ENCODE measurements around the gene LMO3. TPM values are rescaled to one million over a fixed set of nuclear protein-coding genes. Genes with fewer than 3 reads are reported as not detected.

LMO3 gene
- total RNA-seq, 1 experiment from 2014 or later, result 0.34 TPM

DNA sequence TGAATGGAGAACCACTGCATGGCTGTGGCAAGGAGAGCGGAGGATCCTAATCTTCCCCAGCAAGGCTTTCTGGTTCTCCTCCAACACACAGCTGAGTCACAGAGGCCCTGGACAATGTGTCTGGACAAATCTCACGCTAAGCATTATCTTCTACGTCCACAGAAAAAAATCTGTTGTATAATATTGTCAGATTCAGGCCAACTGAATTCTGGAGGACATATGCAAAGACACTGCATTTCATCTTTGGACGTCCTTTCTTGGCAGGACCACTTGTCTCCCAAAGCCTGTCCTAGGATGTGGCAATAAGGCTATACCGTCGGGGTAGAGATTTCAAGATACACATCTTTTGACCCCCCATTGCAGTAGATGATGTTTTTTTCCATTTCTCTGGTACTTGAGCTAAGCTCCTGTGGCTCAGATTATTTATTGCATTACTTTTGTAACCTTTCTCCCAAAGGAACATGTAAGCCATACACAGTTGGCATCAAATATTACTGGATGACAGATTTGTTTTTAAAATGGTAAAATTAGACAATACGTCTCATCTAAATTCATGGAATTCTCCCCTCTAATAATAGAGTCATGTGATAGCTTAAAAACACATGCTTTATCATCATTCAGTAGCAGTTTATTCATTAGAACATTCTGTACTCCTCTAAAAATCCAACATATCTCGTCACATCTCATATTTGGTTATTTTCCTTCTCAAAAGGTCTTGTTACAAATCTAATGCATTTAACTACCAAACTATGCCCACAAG, 19.4 kb downstream of the LMO3 start:
- POLR2A ChIA-PET, result no interaction called here

More for the DNA sequence above, 19.4 kb downstream of the LMO3 start:
- no peak overlapping the region for H3K4me2 ChIP-seq (ENCODE audit: low read length)
- TF ChIP-seq RAD21 (IDR thresholded peaks at IDR 0.05; ENCODE audit: low read depth) (no peak), EZH2phosphoT487 (IDR thresholded peaks at IDR 0.05; ENCODE audit: borderline replicate concordance) (no peak), FOSL1 (IDR thresholded peaks at IDR 0.05; ENCODE audit: low read depth) (no peak), CEBPB (IDR thresholded peaks at IDR 0.05; ENCODE audit: low read depth) (no peak), TCF7L2 (IDR thresholded peaks at IDR 0.05; ENCODE audit: borderline replicate concordance, extremely low read depth, insufficient read depth, insufficient read length) (no peak), POLR2AphosphoS5 (IDR thresholded peaks at IDR 0.05; ENCODE audit: low read depth, low read length) (no peak), EZH2 (IDR thresholded peaks at IDR 0.05) (no peak), EGR1 (IDR thresholded peaks at IDR 0.05; ENCODE audit: low read depth) (no peak), ZFX (IDR thresholded peaks at IDR 0.05) (no peak), SRF (IDR thresholded peaks at IDR 0.05; ENCODE audit: low read depth) (no peak), CTCF (IDR thresholded peaks at IDR 0.05 in 2 of 3, conservative IDR thresholded peaks at IDR 0.05 in 1 of 3; ENCODE audit: borderline replicate concordance in 1 of 3, insufficient read depth in 1 of 3, low read depth in 2 of 3, low read length in 2 of 3) (no peak), POLR2A (IDR thresholded peaks at IDR 0.05; ENCODE audit: borderline replicate concordance, extremely low read depth, insufficient read depth, insufficient read length) (no peak)
- TF ChIP-seq, protein P1, sequence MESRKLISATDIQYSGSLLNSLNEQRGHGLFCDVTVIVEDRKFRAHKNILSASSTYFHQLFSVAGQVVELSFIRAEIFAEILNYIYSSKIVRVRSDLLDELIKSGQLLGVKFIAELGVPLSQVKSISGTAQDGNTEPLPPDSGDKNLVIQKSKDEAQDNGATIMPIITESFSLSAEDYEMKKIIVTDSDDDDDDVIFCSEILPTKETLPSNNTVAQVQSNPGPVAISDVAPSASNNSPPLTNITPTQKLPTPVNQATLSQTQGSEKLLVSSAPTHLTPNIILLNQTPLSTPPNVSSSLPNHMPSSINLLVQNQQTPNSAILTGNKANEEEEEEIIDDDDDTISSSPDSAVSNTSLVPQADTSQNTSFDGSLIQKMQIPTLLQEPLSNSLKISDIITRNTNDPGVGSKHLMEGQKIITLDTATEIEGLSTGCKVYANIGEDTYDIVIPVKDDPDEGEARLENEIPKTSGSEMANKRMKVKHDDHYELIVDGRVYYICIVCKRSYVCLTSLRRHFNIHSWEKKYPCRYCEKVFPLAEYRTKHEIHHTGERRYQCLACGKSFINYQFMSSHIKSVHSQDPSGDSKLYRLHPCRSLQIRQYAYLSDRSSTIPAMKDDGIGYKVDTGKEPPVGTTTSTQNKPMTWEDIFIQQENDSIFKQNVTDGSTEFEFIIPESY (IDR thresholded peaks at IDR 0.05; ENCODE audit: extremely low read depth, insufficient replicate concordance, low read length), result no peak
- TF ChIP-seq, protein P2, sequence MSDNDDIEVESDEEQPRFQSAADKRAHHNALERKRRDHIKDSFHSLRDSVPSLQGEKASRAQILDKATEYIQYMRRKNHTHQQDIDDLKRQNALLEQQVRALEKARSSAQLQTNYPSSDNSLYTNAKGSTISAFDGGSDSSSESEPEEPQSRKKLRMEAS (IDR thresholded peaks at IDR 0.05), result no peak
- H3K79me2 ChIP-seq (ENCODE audit: insufficient read depth, low read length), result no peaks in the 10 kb centered on the region
- H3K27ac ChIP-seq (ENCODE audit: low read depth, low read length), result no peak overlapping the region
- ATAC-seq, result no peak
- ChIA-PET RAD21 (ENCODE audit: low non-redundant PET in 1 of 2, low total read pairs in 2 of 2, uncharacterized antibody in 2 of 2, unreplicated experiment in 2 of 2) (no interaction called here), CTCF (no interaction called here)
- H3K4me1 ChIP-seq (ENCODE audit: control insufficient read depth in 1 of 2, insufficient read depth in 2 of 2, low read length in 2 of 2), result no peaks in the 10 kb centered on the region
- BruUV-seq (replicated peaks), result no TSS peak
- H2AFZ ChIP-seq (ENCODE audit: low read depth, low read length, poor library complexity, severe bottlenecking), result no peak overlapping the region
- no peaks in the 10 kb centered on the region for H3K36me3 ChIP-seq (ENCODE audit: control insufficient read depth in 1 of 2, insufficient read depth in 2 of 2, low read length in 2 of 2)
- intact Hi-C loops (cut with micrococcal nuclease), result no loop called here
- no peaks in the 10 kb centered on the region for H3K9me2 ChIP-seq (ENCODE audit: insufficient read depth)
- H3K9me3 ChIP-seq (ENCODE audit: control insufficient read depth in 1 of 2, insufficient read depth in 1 of 2, low read depth in 1 of 2, low read length in 2 of 2), result no peaks in the 10 kb centered on the region
- no peak for DNase-seq (ENCODE audit: low read depth, low spot score)
- H3K9ac ChIP-seq (ENCODE audit: low read length), result no peak overlapping the region
- H3K27me3 ChIP-seq (ENCODE audit: insufficient read depth, low read length), result no peaks in the 10 kb centered on the region
- H4K20me1 ChIP-seq (ENCODE audit: insufficient read depth), result no peaks in the 10 kb centered on the region
- no peak overlapping the region for H3K4me3 ChIP-seq (replicated peaks in 1 of 2; ENCODE audit: low read depth in 1 of 2, low read length in 2 of 2)
